ENCODE results near the gene ATG101.

The ATG101 gene

DNA sequence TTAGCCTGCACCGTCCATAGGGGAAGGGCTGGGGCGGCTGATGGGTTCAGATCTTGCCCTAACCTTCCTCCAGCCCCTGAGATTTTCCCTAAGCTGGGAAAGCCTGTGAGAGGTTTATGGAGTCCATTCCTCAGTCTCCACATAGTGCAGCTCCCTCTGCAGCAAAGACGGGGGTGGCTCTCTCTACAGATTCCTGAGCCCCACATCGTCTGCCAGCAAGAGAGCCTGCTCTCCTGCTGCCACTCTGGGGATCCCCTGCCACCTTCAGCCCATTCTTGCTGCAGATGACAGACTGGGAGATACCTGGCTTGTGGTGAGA is 12.8 kb downstream of the ATG101 start:
- H3K36me3 ChIP-seq (ENCODE audit: insufficient read depth, low read length) = peaks cover 8% of the 10 kb centered on the region
- H3K4me3 ChIP-seq (ENCODE audit: low read length) = no peak overlapping the region
- peaks cover 19% of the 10 kb centered on the region for H3K4me1 ChIP-seq (ENCODE audit: insufficient read depth, low read length)
- H3K27me3 ChIP-seq (ENCODE audit: insufficient read depth, low read length) = peaks cover 10% of the 10 kb centered on the region
- no peak overlapping the region for H2AFZ ChIP-seq (ENCODE audit: low read depth, low read length)
- no peaks in the 10 kb centered on the region for H3K9me3 ChIP-seq (ENCODE audit: low read length)

GRCh38 chr12:52082988-52083637 is 13.3 kb downstream of the ATG101 start:
- Histone ChIP-seq H3K9me3 (ENCODE audit: low read length) (no peaks in the 10 kb centered on the region), H2AFZ (ENCODE audit: low read depth, low read length) (no peak overlapping the region), H3K4me3 (ENCODE audit: low read length) (no peak overlapping the region), H3K36me3 (ENCODE audit: insufficient read depth, low read length) (peaks cover 4% of the 10 kb centered on the region), H3K27me3 (ENCODE audit: insufficient read depth, low read length) (peaks cover 14% of the 10 kb centered on the region), H3K4me1 (ENCODE audit: insufficient read depth, low read length) (peaks cover 19% of the 10 kb centered on the region)

GRCh38 chr12:52083638-52083996 is 13.8 kb downstream of the ATG101 start:
- Histone ChIP-seq H2AFZ (ENCODE audit: low read depth, low read length) (no peak overlapping the region), H3K4me1 (ENCODE audit: insufficient read depth, low read length) (peaks cover 19% of the 10 kb centered on the region), H3K4me3 (ENCODE audit: low read length) (no peak overlapping the region), H3K27me3 (ENCODE audit: insufficient read depth, low read length) (peaks cover 19% of the 10 kb centered on the region), H3K9me3 (ENCODE audit: low read length) (no peaks in the 10 kb centered on the region), H3K36me3 (ENCODE audit: insufficient read depth, low read length) (peaks cover 3% of the 10 kb centered on the region)

DNA sequence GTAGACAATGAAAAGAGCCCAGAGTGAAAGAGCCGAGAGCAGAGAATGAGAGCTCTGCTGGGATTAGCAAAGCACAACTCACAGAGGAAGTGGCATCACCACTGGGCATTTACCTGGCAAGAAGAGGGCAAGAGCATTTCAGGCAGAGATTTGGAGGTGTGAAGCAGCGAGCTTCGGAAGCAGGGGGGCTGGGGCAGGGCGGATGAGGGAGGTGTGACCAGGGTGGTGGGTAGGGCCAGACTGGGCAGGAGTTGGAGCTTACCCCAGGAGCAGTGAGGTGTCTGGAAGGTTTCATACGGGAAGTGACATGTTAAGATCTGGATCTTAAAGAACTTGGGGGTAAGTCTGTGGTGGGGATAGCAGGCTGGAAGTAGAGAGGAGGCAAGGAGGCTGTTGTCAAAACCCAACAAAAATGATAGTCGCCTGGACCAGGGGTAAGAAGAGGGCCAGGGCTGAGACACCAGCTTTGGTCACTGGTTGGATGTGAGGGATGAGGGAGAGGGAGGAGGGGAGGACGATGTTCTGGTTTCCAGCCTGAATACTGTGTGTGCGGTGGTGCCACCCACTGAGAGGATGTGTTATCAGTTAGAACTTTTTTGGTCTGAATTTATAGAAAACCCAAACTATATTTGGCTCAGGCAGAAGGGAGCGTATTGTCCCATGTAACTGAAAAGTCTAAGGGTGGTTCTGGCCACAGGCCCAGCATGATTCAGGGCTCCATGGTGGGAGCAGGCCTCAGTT is 14.9 kb downstream of the ATG101 start:
- Histone ChIP-seq H3K4me1 (ENCODE audit: insufficient read depth, low read length) (peaks cover 19% of the 10 kb centered on the region), H3K36me3 (ENCODE audit: insufficient read depth, low read length) (no peaks in the 10 kb centered on the region), H3K9me3 (ENCODE audit: low read length) (no peaks in the 10 kb centered on the region), H3K27me3 (ENCODE audit: insufficient read depth, low read length) (peaks cover 21% of the 10 kb centered on the region), H2AFZ (ENCODE audit: low read depth, low read length) (no peak overlapping the region), H3K4me3 (ENCODE audit: low read length) (no peak overlapping the region)

GRCh38 chr12:52085682-52086180 is 16.0 kb downstream of the ATG101 start:
- H3K4me1 ChIP-seq (ENCODE audit: insufficient read depth, low read length) = peaks cover 19% of the 10 kb centered on the region
- peaks cover 21% of the 10 kb centered on the region for H3K27me3 ChIP-seq (ENCODE audit: insufficient read depth, low read length)
- H3K9me3 ChIP-seq (ENCODE audit: low read length) = no peaks in the 10 kb centered on the region
- H2AFZ ChIP-seq (ENCODE audit: low read depth, low read length) = no peak overlapping the region
- no peaks in the 10 kb centered on the region for H3K36me3 ChIP-seq (ENCODE audit: insufficient read depth, low read length)
- H3K4me3 ChIP-seq (ENCODE audit: low read length) = no peak overlapping the region

DNA sequence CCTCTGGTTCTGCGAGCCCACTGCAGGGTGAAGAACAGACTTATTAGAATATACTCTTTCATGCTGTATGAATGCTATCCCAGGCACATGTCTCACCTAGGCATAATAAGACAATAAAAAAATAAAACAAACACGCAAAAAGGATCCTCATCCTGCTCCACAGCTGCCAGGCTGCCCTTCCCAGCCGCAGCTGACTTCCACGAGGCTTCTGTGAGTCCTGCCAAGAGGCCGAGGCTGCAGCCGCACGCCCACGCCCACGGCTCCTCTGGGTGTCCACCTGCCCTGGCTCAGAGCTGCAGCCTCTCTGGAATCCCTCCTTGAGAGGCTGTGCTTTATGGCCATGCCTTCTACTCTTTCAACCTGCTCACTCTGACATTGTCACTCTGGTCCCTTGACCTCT is 16.6 kb downstream of the ATG101 start:
- no peak overlapping the region for H2AFZ ChIP-seq (ENCODE audit: low read depth, low read length)

DNA sequence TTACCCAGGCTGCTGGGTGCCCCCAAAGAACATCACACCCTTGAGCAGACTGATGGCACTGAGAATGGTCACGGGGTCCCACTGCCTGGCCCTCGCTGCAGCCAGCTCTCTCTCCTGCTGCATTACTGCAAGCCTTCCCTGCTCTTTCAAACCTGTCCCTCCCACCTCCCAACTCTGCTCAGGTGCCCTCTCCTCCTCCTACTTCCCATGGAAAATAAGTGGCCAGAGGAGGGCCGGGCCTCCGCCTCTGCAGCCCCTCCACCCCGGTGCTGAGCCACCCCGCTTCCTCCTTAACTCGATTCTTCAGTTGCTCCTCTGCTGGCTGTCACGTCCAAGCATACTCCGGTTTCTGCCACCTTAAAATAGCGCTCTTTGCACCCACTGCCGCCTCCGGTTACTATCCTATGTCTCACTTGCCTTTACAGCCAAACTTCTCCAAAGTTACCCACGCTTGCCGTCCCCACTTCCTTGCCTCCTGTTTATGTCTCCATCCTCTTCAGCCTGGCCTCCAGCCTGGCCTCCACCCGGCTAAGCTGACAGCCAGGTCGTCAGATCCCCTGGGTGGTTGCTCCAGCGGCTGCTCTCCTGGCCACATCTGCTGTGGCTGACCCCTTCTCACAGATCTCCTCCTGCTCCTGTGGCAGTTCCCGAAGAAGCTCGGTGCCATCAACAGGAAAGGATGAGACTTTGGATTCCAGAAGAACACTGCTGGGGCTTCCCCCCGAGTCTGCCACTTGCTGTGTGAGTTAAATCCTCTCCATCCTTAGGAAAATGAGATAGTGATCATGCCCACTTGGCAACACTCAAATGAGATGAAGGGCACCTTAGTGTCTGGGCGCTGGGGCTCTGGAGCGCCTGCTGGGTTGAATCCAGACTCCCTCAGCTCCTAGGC is 17.4 kb downstream of the ATG101 start:
- H3K27me3 ChIP-seq (ENCODE audit: insufficient read depth, low read length) = peaks cover 21% of the 10 kb centered on the region
- H3K36me3 ChIP-seq (ENCODE audit: insufficient read depth, low read length) = no peaks in the 10 kb centered on the region
- no peak overlapping the region for H2AFZ ChIP-seq (ENCODE audit: low read depth, low read length)
- H3K9me3 ChIP-seq (ENCODE audit: low read length) = no peaks in the 10 kb centered on the region
- H3K4me3 ChIP-seq (ENCODE audit: low read length) = no peak overlapping the region
- peaks cover 9% of the 10 kb centered on the region for H3K4me1 ChIP-seq (ENCODE audit: insufficient read depth, low read length)

More for the DNA sequence above, 16.6 kb downstream of the ATG101 start:
- Histone ChIP-seq H3K9me3 (ENCODE audit: low read length) (no peaks in the 10 kb centered on the region), H3K27me3 (ENCODE audit: insufficient read depth, low read length) (peaks cover 21% of the 10 kb centered on the region), H3K36me3 (ENCODE audit: insufficient read depth, low read length) (no peaks in the 10 kb centered on the region), H3K4me1 (ENCODE audit: insufficient read depth, low read length) (peaks cover 16% of the 10 kb centered on the region), H3K4me3 (ENCODE audit: low read length) (no peak overlapping the region)

DNA sequence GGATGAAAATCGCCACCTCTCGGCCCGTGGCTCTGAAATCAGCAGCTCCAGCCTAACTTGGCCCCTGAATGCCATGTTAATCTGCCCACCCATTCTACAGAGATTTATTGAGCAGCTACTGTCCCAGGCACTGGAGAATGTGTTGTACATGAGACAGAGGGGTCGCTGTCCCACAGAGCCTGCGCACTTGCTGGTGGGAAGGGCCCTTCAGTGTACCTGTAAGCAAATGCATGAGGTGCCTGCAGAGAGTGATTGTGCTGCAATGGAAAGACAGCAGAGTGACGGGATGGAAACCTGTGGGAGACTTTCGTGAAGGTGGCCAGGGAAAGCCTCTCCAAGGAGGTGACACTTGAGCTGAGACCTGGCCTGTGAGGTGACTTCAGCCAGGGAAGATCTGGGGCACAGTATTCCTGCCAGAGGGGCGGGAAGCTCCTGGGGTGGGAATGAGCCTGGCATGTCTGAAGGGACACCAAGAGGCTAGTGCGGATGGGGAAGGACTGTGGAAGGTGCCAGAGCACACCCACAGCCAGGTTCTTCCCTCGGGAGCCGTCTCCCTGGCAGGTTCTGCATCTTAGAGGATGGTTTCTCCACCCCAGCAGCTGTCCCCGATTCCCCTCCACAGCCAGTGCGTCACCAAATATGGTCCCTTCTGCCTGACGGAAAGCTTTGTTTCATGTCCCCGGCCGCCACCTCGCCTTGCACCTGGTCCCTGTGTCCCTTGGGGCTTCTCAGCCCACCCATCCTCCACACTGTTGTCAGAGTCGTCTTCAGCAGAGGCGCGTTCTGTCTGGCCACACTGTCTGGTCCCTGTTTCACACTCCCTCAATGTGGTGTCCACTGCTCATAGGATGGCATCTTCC is 18.4 kb downstream of the ATG101 start:
- no peak overlapping the region for H3K4me3 ChIP-seq (ENCODE audit: low read length)
- H3K36me3 ChIP-seq (ENCODE audit: insufficient read depth, low read length) = no peaks in the 10 kb centered on the region
- H2AFZ ChIP-seq (ENCODE audit: low read depth, low read length) = no peak overlapping the region
- peaks cover 4% of the 10 kb centered on the region for H3K4me1 ChIP-seq (ENCODE audit: insufficient read depth, low read length)
- H3K27me3 ChIP-seq (ENCODE audit: insufficient read depth, low read length) = peaks cover 21% of the 10 kb centered on the region
- no peaks in the 10 kb centered on the region for H3K9me3 ChIP-seq (ENCODE audit: low read length)

DNA sequence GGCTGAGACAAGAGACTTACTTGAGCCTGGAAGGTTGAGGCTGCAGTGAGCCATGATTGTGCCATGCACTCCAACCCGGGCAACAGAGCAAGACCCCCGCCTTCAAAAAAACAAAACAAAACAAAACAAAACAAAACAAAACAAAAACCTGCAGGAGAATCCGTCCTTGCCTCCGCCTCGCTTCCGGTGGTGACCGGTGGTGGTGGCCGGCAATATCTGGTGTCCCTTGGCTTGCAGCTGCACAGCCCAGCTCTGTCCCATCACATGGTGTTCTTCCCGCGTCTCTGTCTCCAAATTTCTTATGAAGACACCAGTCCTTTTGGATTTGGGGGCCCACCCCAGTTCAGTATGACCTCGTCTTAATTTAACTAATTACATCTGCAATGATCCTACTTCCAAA is 19.7 kb downstream of the ATG101 start:
- H3K36me3 ChIP-seq (ENCODE audit: insufficient read depth, low read length) = no peaks in the 10 kb centered on the region
- H3K4me1 ChIP-seq (ENCODE audit: insufficient read depth, low read length) = no peaks in the 10 kb centered on the region
- peaks cover 21% of the 10 kb centered on the region for H3K27me3 ChIP-seq (ENCODE audit: insufficient read depth, low read length)
- no peak overlapping the region for H2AFZ ChIP-seq (ENCODE audit: low read depth, low read length)
- peaks cover 2% of the 10 kb centered on the region for H3K9me3 ChIP-seq (ENCODE audit: low read length)
- H3K4me3 ChIP-seq (ENCODE audit: low read length) = no peak overlapping the region

- H3K4me1 ChIP-seq (ENCODE audit: insufficient read depth, low read length) = no peaks in the 10 kb centered on the region
- no peak overlapping the region for H2AFZ ChIP-seq (ENCODE audit: low read depth, low read length)
- no peak overlapping the region for H3K4me3 ChIP-seq (ENCODE audit: low read length)
- H3K9me3 ChIP-seq (ENCODE audit: low read length) = peaks cover 2% of the 10 kb centered on the region
- no peaks in the 10 kb centered on the region for H3K36me3 ChIP-seq (ENCODE audit: insufficient read depth, low read length)
- peaks cover 21% of the 10 kb centered on the region for H3K27me3 ChIP-seq (ENCODE audit: insufficient read depth, low read length)
These were observed 20.5 kb downstream of the ATG101 start for GRCh38 chr12:52090291-52090690.

DNA sequence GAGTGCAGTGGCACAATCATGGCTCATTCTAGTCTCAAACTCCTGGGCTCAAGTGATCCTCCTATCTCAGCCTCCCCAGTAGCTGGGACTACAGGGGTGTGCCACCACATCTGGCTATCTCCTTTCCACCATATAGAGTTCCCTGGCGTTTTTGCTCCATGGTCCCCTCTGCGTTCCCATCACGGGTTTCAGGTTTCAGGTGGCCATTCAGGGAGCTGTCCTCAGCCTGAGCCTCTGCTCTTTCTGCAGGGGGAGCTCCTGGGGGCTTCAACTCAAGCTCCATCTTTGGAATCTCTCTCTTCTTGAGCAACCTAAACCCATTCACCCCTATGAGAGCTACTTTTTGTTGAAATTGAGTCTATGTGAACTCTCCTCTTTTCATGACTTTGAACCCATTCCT is 21.3 kb downstream of the ATG101 start:
- no peaks in the 10 kb centered on the region for H3K4me1 ChIP-seq (ENCODE audit: insufficient read depth, low read length)

DNA sequence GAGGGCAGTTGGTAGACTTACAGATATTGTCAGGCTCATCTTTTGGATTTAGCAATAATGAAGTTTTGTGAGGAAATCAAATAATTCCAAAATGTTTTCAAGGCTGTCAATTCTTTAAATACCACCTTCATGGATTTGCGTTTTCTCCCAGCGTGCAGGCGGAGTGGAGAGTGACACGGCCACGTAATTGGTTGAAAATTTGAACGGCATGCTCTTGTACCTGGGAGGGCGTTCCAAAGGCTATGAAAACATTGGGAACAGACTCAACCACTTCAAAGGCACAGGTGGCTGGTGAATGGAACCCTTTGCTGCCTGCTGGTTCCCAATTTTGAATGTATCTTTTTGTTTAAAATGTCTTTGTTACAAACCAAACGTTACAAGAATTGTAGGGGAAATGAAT is 22.1 kb downstream of the ATG101 start:
- no peak overlapping the region for H2AFZ ChIP-seq (ENCODE audit: low read depth, low read length)
- H3K4me3 ChIP-seq (ENCODE audit: low read length) = no peak overlapping the region
- peaks cover 14% of the 10 kb centered on the region for H3K27me3 ChIP-seq (ENCODE audit: insufficient read depth, low read length)
- peaks cover 2% of the 10 kb centered on the region for H3K9me3 ChIP-seq (ENCODE audit: low read length)
- no peaks in the 10 kb centered on the region for H3K36me3 ChIP-seq (ENCODE audit: insufficient read depth, low read length)
- no peaks in the 10 kb centered on the region for H3K4me1 ChIP-seq (ENCODE audit: insufficient read depth, low read length)

More for the DNA sequence above, 21.3 kb downstream of the ATG101 start:
- peaks cover 2% of the 10 kb centered on the region for H3K9me3 ChIP-seq (ENCODE audit: low read length)
- H3K27me3 ChIP-seq (ENCODE audit: insufficient read depth, low read length) = peaks cover 16% of the 10 kb centered on the region
- no peak overlapping the region for H2AFZ ChIP-seq (ENCODE audit: low read depth, low read length)
- H3K36me3 ChIP-seq (ENCODE audit: insufficient read depth, low read length) = no peaks in the 10 kb centered on the region
- H3K4me3 ChIP-seq (ENCODE audit: low read length) = no peak overlapping the region

All from neuron (in vitro differentiated cells).